ES-I3 (cell line): Measurements from ENCODE around the gene MYL12B.
"Not testable (repeated sequence)": the region's sequence is repeated elsewhere in the genome, so short reads cannot be mapped to it uniquely, and the experiment has no call there.

Experiments used
- H3K36me3 ChIP-seq: 2 replicates; pipeline ENCODE4 v1.6.1; 2013; ENCODE audit warnings: mild to moderate bottlenecking, low read length, control low read depth, moderate library complexity; ENCODE audit not compliant: insufficient read depth
- H3K4me1 ChIP-seq: 2 replicates; pipeline ENCODE4 v1.6.1; 2013; ENCODE audit warnings: mild to moderate bottlenecking, control low read depth, low read length; ENCODE audit not compliant: insufficient read depth
- H3K9ac ChIP-seq: 2 replicates; pipeline ENCODE4 v1.6.1; 2013; ENCODE audit warnings: low read depth, mild to moderate bottlenecking, low read length, moderate library complexity
- H3K9me3 ChIP-seq: 2 replicates; pipeline ENCODE4 v1.6.1; 2013; ENCODE audit warnings: mild to moderate bottlenecking, low read length, moderate library complexity; ENCODE audit not compliant: control insufficient read depth, insufficient read depth

The MYL12B gene

DNA sequence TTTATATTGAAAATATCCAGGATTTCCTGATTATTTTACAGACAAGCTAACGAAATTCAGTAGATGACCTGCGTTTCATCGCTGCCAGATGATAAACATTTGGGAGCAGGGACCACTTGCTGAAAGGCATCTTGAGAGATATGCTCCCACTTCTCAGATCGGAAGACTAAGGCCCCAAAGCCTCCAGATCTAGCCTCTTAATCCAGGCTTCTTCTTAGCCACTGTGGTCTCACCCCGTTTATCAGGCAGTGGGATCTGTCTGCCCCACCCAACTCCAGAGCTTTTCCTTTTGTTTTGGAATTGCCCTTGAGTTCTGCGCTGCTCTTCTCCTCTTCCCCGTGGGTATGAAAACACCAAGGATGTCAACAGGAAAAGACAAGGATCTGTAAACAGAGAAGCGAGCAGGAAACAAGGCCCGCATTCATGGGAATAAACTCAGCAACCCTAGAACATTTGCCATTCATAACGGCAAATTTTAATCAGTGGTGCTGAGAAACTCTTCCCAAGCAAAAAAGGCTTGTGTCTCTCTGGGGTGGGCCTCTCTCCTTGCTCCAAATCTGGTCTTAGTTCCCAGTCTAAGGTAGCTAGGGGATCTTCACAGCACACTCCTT lies 21.4 kb downstream of the MYL12B start:
- Histone ChIP-seq H3K9ac (no peak overlapping the region), H3K9me3 (peaks cover 5% of the 10 kb centered on the region; the same call in 1 of the 2 replicates), H3K36me3 (no peaks in the 10 kb centered on the region), H3K4me1 (peaks cover 9% of the 10 kb centered on the region; the same call in 1 of the 2 replicates)

DNA sequence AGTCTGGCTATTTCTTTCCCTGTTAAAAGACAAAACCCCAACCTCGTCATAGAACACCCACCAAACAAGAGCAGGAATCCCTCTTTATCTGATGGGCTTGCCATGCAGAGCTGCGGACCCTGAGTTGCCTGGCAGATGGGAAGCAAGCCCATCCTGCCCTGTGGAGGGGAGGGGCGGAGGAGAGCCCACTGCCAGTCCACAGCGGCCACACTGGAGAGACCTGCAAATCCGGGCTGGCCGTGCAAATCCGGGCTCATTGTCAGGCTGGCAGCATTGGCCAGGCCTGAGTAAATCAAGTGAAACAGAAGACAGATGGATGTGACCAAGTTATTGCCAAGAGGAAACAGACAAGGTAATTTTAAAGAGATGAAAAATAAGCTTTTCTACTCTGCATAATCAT lies 22.0 kb downstream of the MYL12B start:
- H3K4me1 ChIP-seq = 0 out of 2 replicates have a peak, but pooled peaks cover 4% of the 10 kb centered on the region
- no peak overlapping the region for H3K9ac ChIP-seq
- no peaks in the 10 kb centered on the region for H3K36me3 ChIP-seq
- peaks cover 5% of the 10 kb centered on the region; the same call in 1 of the 2 replicates for H3K9me3 ChIP-seq

DNA sequence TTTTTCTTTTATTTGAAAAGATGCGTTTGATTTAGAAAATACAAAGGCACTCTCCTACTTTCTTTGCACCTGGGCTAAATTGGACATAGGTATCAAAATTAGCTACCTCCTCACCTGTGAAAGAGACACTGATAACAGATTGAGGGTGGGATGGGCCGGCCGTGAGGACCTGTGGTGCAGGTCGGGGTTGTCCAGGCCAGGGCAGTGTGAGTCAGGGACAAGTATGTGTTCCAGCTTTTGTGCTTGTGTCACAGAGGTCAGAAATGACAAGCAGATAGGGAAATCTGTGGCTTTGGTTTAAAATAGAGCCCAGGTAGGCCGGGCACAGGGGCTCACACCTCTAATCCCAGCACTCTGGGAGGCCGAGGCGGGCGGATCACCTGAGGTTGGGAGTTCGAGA lies 22.6 kb downstream of the MYL12B start:
- H3K9ac ChIP-seq = no peak overlapping the region
- no peaks in the 10 kb centered on the region for H3K36me3 ChIP-seq
- peaks cover 9% of the 10 kb centered on the region; the same call in 1 of the 2 replicates for H3K9me3 ChIP-seq
- H3K4me1 ChIP-seq = no peaks in the 10 kb centered on the region

DNA sequence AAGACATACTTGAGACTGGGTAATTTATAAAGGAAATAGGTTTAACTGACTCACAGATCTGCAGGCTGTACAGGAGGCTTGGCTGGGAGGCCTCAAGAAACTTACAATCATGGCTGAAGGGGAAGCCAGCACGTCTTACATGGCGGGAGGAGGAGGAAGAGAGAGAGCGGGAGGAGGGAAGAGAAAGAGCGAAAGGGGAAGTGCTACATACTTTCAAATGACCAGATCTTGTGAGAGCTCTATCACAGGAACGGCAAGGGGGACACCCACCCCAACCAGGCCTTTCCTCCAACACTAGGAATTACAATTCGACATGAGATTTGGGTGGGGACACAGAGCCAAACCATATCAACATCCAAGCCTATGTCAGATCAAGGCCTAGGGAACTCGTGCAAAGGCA lies 24.2 kb downstream of the MYL12B start:
- Histone ChIP-seq H3K9me3 (peaks cover 16% of the 10 kb centered on the region; the same call in 1 of the 2 replicates), H3K4me1 (no peaks in the 10 kb centered on the region)

DNA sequence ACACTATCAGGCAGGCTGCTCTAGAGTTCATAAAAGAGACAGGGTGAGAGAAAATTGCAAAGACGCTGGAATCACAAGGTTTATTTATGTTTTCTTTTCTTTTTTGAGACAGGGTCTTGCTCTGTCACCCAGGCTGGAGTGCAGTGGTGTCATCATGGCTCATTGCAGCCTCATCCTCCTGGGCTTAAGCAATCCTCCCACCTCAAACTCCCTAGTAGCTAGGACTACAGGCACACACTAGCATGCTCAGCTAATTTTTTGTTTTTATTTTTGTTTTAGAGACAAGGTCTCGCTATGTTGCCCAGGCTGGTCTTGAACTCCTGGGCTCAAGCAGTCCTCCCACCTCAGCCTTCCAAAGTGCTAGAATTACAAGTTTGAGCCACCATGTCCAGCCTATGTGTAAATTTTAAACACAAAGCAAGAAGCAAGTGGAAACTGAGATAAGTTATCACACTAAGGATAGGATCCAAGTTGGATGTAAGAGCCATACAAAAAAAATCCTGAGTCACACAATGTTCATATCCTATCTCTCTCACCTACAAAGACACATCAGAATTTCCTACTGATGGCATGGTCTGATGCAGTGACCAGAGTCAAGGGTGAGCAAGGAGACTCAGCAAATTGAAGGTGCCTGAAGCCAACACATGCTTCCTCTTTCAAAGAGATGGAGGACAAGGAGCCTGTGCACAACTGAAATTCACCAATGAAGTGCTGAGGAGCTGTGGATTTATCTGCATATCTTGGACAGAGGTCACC lies 31.4 kb downstream of the MYL12B start:
- Histone ChIP-seq H3K9me3 (peaks cover 16% of the 10 kb centered on the region; the same call in 1 of the 2 replicates), H3K36me3 (peaks cover 5% of the 10 kb centered on the region; the same call in 1 of the 2 replicates), H3K4me1 (no peaks in the 10 kb centered on the region; the same call in 1 of the 2 replicates), H3K9ac (no peak overlapping the region)

More for the DNA sequence above, 24.2 kb downstream of the MYL12B start:
- Histone ChIP-seq H3K36me3 (no peaks in the 10 kb centered on the region), H3K9ac (no peak overlapping the region)

DNA sequence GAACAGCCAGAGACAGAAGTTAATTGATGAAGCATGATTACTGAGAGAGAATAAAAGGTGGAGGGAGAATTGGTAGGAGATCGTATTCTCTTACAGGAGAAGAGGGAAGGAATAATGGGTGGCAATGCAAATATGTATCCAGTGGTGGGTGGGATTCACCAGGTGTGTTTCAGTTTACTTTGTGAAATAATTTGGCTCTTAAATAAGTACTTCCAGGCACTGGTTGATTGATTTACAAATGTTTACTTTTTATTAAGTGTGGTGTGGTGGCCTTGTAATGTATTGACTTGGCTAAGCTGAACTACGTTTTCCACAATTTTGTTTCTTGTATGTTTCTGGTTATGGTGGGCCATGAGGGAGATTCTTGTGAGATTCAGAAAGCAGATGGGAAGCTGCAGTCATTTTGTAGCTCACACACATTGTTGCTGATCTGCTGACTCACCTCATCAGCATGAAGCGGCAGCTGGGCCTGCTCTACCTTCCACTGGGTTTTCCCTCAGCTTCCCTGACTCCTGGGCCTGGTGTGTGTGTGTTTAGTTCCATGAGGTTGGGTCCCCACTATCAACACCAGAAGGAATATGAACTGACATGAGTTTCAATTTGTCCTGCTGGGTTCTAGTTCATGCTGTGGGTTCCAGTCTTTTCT lies 32.6 kb downstream of the MYL12B start:
- Histone ChIP-seq H3K4me1 (no peaks in the 10 kb centered on the region; the same call in 1 of the 2 replicates), H3K9me3 (peaks cover 12% of the 10 kb centered on the region; the same call in 1 of the 2 replicates), H3K36me3 (peaks cover 5% of the 10 kb centered on the region; the same call in 1 of the 2 replicates), H3K9ac (no peak overlapping the region)

DNA sequence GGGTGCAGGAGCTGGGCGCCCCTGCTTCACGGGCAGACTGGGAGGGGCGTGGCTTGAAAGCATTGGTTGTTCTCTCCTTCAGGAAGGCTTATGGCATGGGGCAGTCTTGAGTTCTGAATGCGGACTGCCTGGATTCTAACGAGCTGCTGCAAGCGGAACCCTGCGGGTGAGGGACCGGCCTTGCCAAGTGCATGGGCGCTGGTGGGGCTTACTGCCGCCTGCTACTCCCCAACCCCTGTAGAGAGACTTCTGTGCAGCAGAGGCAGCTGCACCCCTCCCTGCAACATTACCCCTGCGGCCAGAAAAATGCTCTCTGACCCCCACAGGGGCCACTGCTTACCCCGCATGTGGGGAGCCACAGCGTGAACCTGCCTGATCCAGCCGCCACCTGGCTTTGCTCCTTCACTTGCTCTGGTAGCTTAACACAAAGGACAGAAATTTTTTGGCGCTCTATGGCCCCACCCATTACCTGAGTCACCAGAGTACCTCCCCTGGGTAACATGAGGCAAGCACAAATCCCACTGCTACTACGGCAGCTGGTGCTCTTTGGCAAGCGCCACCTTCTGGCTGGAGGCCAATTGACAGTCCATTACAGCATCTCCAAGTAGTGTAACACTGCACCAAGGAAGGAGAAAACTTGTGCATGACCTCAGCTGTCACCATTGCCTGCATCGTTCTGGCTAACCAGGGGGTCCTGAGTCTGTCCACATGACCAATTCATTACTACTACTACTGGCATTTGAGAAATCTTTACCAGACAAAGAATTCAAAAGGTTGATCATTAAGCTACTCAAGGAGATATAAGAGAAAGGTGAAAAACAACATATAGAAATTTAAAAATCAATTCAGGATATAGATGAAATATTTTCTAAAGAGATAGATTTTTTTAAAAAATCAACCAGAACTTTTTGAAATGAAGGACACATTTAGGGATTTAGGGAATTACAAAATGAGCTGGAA lies 35.4 kb downstream of the MYL12B start:
- peaks cover 5% of the 10 kb centered on the region; the same call in 1 of the 2 replicates for H3K36me3 ChIP-seq
- H3K9me3 ChIP-seq = peaks cover 5% of the 10 kb centered on the region; the same call in 1 of the 2 replicates
- H3K9ac ChIP-seq = peak overlapping the region; percentile 92
- no peaks in the 10 kb centered on the region; the same call in 1 of the 2 replicates for H3K4me1 ChIP-seq

DNA sequence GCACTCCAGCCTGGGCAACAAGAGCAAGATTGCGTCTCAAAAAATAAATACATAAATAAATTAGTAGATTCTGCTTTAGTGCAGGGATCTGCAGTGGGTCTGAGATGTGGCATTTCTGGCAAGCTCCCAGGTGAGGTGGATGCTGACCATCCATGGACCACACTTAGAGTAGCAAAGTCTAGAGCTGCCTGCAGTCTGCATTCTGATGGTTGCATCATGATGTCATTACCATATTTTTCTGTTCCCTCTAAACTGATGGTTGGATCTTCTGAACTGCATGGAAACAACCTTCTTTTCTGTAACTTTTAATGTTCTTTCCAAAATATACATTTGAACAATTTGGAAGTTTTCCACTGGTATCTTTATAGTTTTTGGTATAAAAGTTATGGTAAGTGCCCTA lies 42.9 kb downstream of the MYL12B start:
- H3K4me1 ChIP-seq = no peaks in the 10 kb centered on the region; the same call in 1 of the 2 replicates
- no peaks in the 10 kb centered on the region for H3K36me3 ChIP-seq
- no peak overlapping the region for H3K9ac ChIP-seq
- no peaks in the 10 kb centered on the region for H3K9me3 ChIP-seq

DNA sequence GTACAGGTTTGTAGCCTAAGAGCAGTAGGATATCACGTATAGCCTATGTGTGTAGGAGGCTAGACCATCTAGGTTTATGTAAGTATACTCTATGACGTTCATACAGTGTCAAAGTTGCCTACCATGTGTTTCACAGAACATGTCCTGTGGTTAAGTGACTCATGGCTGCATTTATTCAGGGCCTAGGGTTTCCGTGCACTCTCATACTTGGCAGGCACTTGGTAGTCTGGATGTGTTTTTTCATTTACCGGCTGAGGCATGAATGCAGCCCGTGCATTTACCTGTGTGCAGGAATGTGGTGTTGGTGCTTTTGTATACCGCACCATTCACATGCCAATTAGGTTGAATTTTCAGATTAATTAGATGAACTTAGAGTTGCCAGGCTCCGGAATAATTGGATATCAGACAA lies 43.4 kb downstream of the MYL12B start:
- no peaks in the 10 kb centered on the region; the same call in 1 of the 2 replicates for H3K4me1 ChIP-seq
- no peak overlapping the region for H3K9ac ChIP-seq
- no peaks in the 10 kb centered on the region for H3K9me3 ChIP-seq
- H3K36me3 ChIP-seq = no peaks in the 10 kb centered on the region

DNA sequence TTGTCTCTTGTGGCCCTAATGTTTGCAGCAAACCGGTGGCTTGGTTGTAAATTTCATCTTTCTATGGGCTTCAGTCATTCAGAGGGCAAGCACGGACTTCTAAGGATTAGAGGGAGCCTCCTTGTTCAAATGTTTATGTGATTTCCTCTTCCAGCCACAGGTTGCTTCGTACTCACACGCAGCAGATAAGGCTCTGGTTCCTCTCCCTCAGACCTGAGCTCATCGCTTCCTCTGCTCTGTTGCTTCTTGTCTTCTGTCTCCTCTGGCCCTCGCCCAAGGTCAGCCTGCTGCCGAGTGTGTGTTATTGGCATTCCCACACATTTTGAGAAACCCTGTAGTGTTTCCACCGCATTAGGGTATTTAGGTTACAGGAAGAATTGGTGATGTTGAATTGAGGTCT lies 44.0 kb downstream of the MYL12B start:
- no peaks in the 10 kb centered on the region for H3K36me3 ChIP-seq
- no peak overlapping the region for H3K9ac ChIP-seq
- no peaks in the 10 kb centered on the region; the same call in 1 of the 2 replicates for H3K4me1 ChIP-seq
- no peaks in the 10 kb centered on the region for H3K9me3 ChIP-seq

DNA sequence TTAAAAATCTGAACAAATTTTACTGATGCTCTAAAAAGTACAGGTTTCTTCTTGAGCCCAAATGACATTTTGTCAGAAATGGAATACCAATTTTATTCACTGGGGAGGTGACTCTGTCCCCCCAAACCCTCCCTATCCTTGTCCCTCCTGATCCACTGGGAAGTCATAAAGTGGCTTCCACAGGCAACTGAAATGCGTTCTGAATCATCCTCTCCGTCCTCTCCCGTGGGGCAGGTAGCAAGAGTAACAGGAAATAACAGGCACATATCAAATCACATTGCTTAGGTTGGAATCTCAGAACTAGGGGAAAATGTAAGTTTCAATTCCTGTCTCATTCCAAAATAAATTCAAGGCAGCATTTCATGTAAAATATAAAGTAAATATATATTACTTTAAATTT lies 44.5 kb downstream of the MYL12B start:
- no peaks in the 10 kb centered on the region for H3K36me3 ChIP-seq
- H3K4me1 ChIP-seq = no peaks in the 10 kb centered on the region; the same call in 1 of the 2 replicates
- H3K9ac ChIP-seq = no peak overlapping the region
- H3K9me3 ChIP-seq = no peaks in the 10 kb centered on the region

DNA sequence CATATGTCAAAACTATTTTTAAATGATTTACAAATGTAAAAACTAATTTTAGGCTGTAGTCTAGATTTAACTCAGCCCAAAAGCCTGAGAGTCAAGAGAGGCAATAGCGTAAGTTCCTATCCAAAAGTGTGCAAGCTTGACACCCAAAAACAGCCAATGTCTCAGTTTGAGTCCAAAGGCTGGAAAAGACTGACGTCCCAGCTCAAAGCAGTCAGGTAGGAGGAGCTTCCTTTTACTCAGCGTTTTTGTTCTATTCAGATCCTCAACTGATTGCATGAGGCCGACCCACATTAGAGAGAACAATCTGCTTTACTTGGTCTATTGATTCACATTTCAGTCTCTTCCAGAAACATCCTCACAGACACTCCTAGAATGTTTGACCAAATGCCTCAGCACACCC lies 51.8 kb downstream of the MYL12B start:
- Histone ChIP-seq H3K36me3 (no peaks in the 10 kb centered on the region), H3K9me3 (no peaks in the 10 kb centered on the region), H3K9ac (no peak overlapping the region), H3K4me1 (no peaks in the 10 kb centered on the region)

DNA sequence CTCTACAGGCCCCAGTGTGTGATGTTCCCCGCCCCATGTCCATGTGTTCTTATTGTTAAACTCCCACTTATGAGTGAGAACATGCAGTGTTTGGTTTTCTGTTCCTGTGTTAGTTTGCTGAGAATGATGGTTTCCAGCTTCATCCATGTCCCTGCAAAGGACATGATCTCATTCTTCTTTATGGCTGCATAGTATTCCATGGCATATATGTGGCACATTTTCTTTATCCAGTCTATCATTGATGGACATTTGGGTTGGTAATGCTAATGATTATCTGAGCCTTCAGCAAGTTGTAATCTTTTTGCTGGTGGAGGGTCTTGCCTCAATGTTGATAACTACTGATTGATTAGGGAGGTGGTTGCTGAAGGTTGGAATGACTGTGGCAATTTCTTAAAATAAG lies 53.4 kb downstream of the MYL12B start:
- H3K9ac ChIP-seq, H3K36me3 ChIP-seq, H3K4me1 ChIP-seq, H3K9me3 ChIP-seq: not testable (repeated sequence)
